Superior temporal gyrus (tissue), 1 donor: ENCODE data around the gene TALDO1.

Source experiments
- DNase-seq: peaks from one replicate; pipeline ENCODE4 v3.0.0-alpha.2; 2016; ENCODE audit errors: extremely low spot score

TALDO1 gene

GRCh38 chr11:747158-748006 is at the start of gene TALDO1:
TALDO1 (plus strand) TSS chr11:747464; CDS start chr11:747482, 18 bp downstream.
- peak; percentile 89 for DNase-seq

GRCh38 chr11:697811-698311 is 49.4 kb upstream of the TALDO1 start:
- no peak for DNase-seq

- DNase-seq, result no peak
These were observed 48.7 kb upstream of the TALDO1 start for GRCh38 chr11:698493-699115.

- no peak for DNase-seq
These were observed 48.2 kb upstream of the TALDO1 start for GRCh38 chr11:699116-699508.

GRCh38 chr11:699753-700152 is 47.5 kb upstream of the TALDO1 start:
- no peak for DNase-seq

GRCh38 chr11:701741-702461 is 45.4 kb upstream of the TALDO1 start:
- no peak for DNase-seq

GRCh38 chr11:702462-703461 is 44.5 kb upstream of the TALDO1 start:
- no peak for DNase-seq

GRCh38 chr11:703506-703905 is 43.8 kb upstream of the TALDO1 start:
- DNase-seq, result no peak

GRCh38 chr11:704228-704674 is 43.0 kb upstream of the TALDO1 start:
- no peak for DNase-seq

- no peak for DNase-seq
These were observed 42.3 kb upstream of the TALDO1 start for GRCh38 chr11:704781-705645.

GRCh38 chr11:705646-706438 is 41.4 kb upstream of the TALDO1 start, which contains the start of gene EPS8L2:
EPS8L2 (plus strand) TSS chr11:706231; CDS start chr11:709408, 3,177 bp downstream.
- no peak for DNase-seq

- no peak for DNase-seq
These were observed 40.8 kb upstream of the TALDO1 start for GRCh38 chr11:706439-706956.

- no peak for DNase-seq
These were observed 40.1 kb upstream of the TALDO1 start for GRCh38 chr11:706957-707816.

GRCh38 chr11:707817-708420 is 39.3 kb upstream of the TALDO1 start:
- DNase-seq, result no peak

GRCh38 chr11:708511-708910 is 38.8 kb upstream of the TALDO1 start:
- no peak for DNase-seq

- no peak for DNase-seq
These were observed 37.9 kb upstream of the TALDO1 start for GRCh38 chr11:709109-709997.
